Immature natural killer cell (primary cell): ENCODE measurements around the gene SFMBT2. TPM values are rescaled to one million over a fixed set of nuclear protein-coding genes. Genes with fewer than 3 reads are reported as not detected.

Experiments
- DNase-seq, 3 donors: peaks; one replicate each; pipeline ENCODE4 v3.0.0; 2022; ENCODE audit warnings: mixed read lengths in 1 of 3
- H3K27ac Mint-ChIP-seq, 6 donors: one replicate each; pipeline ENCODE4 v1.8.0; 2020; ENCODE audit warnings: mixed read lengths in 6 of 6, mild to moderate bottlenecking in 5 of 6, inconsistent platforms in 4 of 6, moderate library complexity in 3 of 6
- H3K27me3 Mint-ChIP-seq, 3 donors: one replicate each; pipeline ENCODE4 v1.8.0; 2020 to 2021; ENCODE audit warnings: low read depth in 3 of 3, mild to moderate bottlenecking in 3 of 3, mixed read lengths in 3 of 3, moderate library complexity in 3 of 3, inconsistent platforms in 1 of 3
- H3K36me3 Mint-ChIP-seq, 3 donors: one replicate each; pipeline ENCODE4 v1.8.0; 2020; ENCODE audit warnings: mixed read lengths in 3 of 3, inconsistent platforms in 2 of 3, mild to moderate bottlenecking in 2 of 3
- H3K4me1 Mint-ChIP-seq, 2 donors: one replicate each; pipeline ENCODE4 v1.8.0; 2020; ENCODE audit warnings: inconsistent platforms in 2 of 2, mild to moderate bottlenecking in 2 of 2, mixed read lengths in 2 of 2, moderate library complexity in 1 of 2
- H3K4me3 Mint-ChIP-seq, 5 donors: one replicate each; pipeline ENCODE4 v1.8.0; 2020; ENCODE audit warnings: mild to moderate bottlenecking in 5 of 5, mixed read lengths in 5 of 5, inconsistent platforms in 3 of 5, moderate library complexity in 3 of 5
- H3K9me3 Mint-ChIP-seq, 6 donors: one replicate each; pipeline ENCODE4 v1.8.0; 2020; ENCODE audit warnings: mild to moderate bottlenecking in 6 of 6, mixed read lengths in 6 of 6, inconsistent platforms in 4 of 6, moderate library complexity in 3 of 6
- polyA plus RNA-seq, 3 donors: library from polyadenylated mRNA; unstranded; fragments of 300-500 nt; fragmentation: Illumina TruSeq; gene quantifications; one replicate each; pipeline ENCODE4 v1.2.3, GENCODE V29; 2021

SFMBT2 gene
- polyA plus RNA-seq, 3 donors from 2014 or later, result 1.5 to 9.8 (median 3.1) TPM

DNA sequence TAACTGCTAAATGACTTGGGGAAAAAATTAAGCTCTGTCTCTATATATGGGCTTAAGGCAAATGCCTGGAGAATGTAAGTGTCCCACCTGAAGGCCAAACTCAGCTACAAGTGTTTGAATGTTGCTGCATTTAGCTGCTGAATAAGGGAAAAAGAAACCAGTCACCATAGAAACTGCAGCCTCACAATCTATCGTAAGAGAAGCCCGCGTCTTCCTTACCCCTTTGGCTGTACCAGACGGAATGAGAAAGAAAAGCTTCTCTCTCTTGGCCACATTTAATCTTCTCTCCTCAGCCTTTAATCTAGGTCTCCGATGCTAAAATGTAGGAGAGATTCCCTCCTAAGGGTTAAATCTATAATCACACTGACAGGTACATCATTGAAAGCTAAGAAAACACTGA lies 147.2 kb downstream of the SFMBT2 start:
- Mint-ChIP-seq H3K4me1 (peaks cover 47 to 65% of the 10 kb centered on the region in 2 donors), H3K27me3 (peaks cover 6 to 11% (median 6%) of the 10 kb centered on the region in 3 donors)

DNA sequence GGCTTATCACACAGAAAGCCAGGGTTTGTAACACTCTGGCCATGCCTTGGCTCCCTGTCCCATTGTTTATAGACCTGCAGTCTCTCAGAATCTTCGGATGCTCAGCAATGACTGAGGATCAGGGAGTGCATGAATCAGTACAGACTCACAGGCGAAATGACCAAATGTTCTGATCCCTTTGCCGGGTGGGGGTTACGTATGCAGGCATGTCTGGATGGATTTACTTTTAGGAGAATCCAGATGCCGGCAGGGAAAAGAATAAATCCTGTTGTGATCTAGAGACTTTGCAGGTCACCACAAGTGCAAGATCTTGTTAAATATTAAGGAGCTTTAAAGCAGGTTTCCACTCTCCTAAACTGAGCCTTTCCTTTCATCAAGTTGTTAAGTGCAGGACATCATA lies 149.5 kb downstream of the SFMBT2 start:
- peaks cover 51 to 61% of the 10 kb centered on the region in 2 donors for H3K4me1 Mint-ChIP-seq
- peaks cover 3 to 11% (median 9%) of the 10 kb centered on the region in 3 donors for H3K27me3 Mint-ChIP-seq
- no peak overlapping the region for H3K4me3 Mint-ChIP-seq
- DNase-seq, result no peak
- peak overlapping the region in 2 of 6 donors; percentile 8 to 85 for H3K27ac Mint-ChIP-seq
- H3K9me3 Mint-ChIP-seq, result no peaks in the 10 kb centered on the region
- peaks cover 3 to 16% (median 9%) of the 10 kb centered on the region in 3 donors for H3K36me3 Mint-ChIP-seq

More for the DNA sequence above, 147.2 kb downstream of the SFMBT2 start:
- Mint-ChIP-seq H3K4me3 (no peak overlapping the region), H3K9me3 (no peaks in the 10 kb centered on the region), H3K27ac (peak overlapping the region in 1 of 6 donors; percentile 17), H3K36me3 (peaks cover 3 to 19% (median 3%) of the 10 kb centered on the region in 3 donors)
- DNase-seq, result no peak

DNA sequence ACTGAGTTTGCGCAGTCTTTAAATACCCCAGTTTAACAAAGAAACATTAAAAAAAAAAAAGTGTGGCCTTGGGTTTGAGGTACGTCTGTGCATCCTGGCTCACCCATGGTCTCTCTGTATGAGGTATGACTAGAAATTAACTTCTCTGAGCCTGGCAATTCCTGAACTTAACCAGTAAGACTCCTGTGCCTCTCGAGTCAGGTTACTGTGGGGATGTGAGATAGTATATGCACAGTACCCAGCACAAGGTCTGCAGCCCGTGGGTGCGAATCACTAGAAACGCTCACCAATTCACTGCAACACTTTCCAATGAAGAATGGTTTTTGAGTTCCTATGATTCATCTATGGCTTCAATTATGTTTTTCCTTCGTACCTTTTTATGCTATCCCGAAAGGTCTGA lies 149.9 kb downstream of the SFMBT2 start:
- peak overlapping the region in 4 of 6 donors; percentile 22 to 85 (median 76) for H3K27ac Mint-ChIP-seq
- peak overlapping the region in 2 of 5 donors; percentile 38 to 71 for H3K4me3 Mint-ChIP-seq
- H3K36me3 Mint-ChIP-seq, result peaks cover 3 to 15% (median 12%) of the 10 kb centered on the region in 3 donors
- peaks cover 3 to 11% (median 9%) of the 10 kb centered on the region in 3 donors for H3K27me3 Mint-ChIP-seq
- H3K9me3 Mint-ChIP-seq, result no peaks in the 10 kb centered on the region
- DNase-seq, result no peak
- H3K4me1 Mint-ChIP-seq, result peaks cover 55 to 64% of the 10 kb centered on the region in 2 donors

DNA sequence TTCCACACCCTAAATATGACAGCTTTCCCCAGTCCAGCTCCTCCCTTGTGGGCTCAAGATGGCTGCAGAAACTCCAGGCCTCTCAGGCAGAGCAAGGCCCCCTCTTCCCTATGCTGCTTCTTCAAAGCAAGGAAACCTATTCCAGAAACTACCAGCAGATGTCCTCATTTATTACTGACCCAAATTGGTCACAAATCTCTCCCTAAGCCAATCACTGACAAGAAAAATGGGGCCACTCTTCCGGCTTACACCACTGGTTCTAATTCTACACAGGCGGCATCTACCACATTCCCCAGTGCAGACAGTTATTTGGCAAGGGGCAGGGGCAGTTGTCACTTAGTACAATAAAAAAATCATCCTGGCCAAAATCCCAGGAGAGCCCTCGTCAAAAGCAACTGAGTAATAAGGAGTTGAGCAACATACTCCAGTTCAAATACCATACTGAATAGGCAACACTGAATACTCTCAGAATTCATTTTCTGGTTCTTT lies 150.4 kb downstream of the SFMBT2 start:
- peaks cover 59 to 69% of the 10 kb centered on the region in 2 donors for H3K4me1 Mint-ChIP-seq
- peak overlapping the region; percentile 38 to 81 (median 71) for H3K4me3 Mint-ChIP-seq
- peak; percentile 65 to 67 (median 67) for DNase-seq
- peaks cover 3 to 9% (median 9%) of the 10 kb centered on the region in 3 donors for H3K27me3 Mint-ChIP-seq
- peak overlapping the region; percentile 85 to 96 (median 92) for H3K27ac Mint-ChIP-seq
- no peaks in the 10 kb centered on the region for H3K9me3 Mint-ChIP-seq
- peaks cover 3 to 15% (median 12%) of the 10 kb centered on the region in 3 donors for H3K36me3 Mint-ChIP-seq

DNA sequence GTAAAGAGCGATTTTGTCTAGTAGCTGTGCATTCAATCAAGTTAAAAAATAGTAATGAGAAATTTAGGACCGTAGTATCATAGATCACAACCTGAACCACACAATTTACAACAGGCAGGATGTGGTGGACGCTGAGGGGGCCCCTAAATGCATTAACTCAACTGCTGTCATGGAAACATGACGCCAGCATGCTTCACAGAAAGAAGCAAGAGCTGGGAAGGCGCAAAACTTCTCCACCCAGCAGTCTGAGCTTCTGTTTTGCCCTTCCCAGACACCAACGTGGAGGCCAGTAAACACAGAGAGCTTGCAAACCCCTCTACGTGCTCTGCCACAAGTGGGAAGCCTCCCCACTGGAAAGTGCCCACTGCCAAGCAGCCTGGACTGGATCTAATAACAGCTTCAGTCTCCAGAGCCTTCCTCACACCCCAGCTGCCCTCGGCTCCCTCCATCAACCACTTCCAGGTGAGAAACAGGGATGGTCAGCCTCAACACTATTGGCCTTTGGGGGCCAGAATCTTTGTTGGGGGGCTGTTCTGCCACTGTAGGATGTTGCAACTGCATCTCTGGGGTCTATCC lies 151.8 kb downstream of the SFMBT2 start:
- Mint-ChIP-seq H3K9me3 (no peaks in the 10 kb centered on the region), H3K4me1 (peaks cover 72 to 83% of the 10 kb centered on the region in 2 donors)

DNA sequence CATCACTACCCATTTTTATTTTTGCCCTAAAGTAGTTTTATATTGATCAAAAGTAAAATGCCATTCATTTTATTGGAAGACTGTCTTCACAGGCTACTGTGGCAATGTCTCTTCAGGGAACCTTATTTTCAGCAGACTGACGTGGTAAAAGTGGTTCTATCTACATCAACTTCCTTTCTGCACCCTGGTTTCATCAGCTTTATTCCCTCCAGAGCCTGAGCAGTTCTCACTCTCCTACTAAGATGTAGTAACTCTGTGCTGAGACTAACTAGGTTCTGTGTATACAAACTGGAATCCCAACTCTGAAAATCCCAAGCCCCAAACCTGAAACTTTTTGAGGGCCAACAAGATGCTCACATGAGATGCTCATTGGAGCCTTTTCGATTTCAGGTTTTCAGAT lies 155.3 kb downstream of the SFMBT2 start:
- H3K4me1 Mint-ChIP-seq, result peaks cover 84 to 93% of the 10 kb centered on the region in 2 donors
- peaks cover 7 to 16% (median 9%) of the 10 kb centered on the region in 3 donors for H3K27me3 Mint-ChIP-seq
- peak overlapping the region in 4 of 5 donors; percentile 5 to 64 (median 26) for H3K4me3 Mint-ChIP-seq
- peaks cover 0 to 20% (median 19%) of the 10 kb centered on the region in 3 donors for H3K36me3 Mint-ChIP-seq
- no peak for DNase-seq
- H3K27ac Mint-ChIP-seq, result peak overlapping the region; percentile 36 to 83 (median 62)
- H3K9me3 Mint-ChIP-seq, result no peaks in the 10 kb centered on the region

More for the DNA sequence above, 151.8 kb downstream of the SFMBT2 start:
- Mint-ChIP-seq H3K4me3 (peak overlapping the region; percentile 67 to 81 (median 80)), H3K36me3 (peaks cover 3 to 17% (median 14%) of the 10 kb centered on the region in 3 donors), H3K27me3 (peaks cover 7 to 11% (median 9%) of the 10 kb centered on the region in 3 donors), H3K27ac (peak overlapping the region; percentile 85 to 96 (median 92))
- DNase-seq, result peak; percentile 85 to 86 (median 86)

DNA sequence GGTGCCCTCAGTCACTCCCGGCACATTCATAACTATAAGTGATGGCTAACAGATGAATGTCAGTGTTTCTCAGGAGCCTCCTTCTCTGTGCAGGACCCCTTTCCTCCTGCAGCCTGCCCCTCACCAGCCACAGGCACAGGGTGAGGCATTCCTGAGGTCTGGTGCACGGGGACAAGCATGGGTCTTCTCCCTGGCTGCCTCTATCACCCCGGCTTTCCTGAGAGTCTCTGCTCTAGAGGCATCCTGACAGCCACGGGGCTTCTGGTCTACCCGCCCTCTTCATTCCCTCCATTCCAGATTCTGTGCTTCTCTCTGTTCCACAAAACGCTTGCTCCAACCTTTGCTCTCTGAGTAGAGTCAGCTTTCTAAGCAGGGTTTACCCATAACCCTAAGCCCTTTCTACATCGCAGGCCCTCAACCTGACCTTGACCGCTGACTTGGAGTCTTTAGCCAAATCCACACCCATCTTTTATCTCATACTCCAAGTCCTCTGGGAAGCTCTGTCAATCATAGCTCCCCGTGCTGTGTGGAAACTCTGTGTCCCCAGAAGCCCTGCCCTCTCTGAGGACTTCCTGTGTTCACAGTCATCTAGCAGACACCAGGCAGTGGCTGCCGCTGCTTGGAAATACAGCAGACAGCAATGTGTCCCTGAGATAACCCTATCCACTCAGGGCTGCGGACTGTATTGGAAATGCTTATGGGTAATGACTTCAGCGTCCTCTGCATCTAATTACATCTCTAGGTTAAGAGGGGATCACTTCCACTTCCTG lies 159.0 kb downstream of the SFMBT2 start:
- DNase-seq, result peak in 1 of 3 donors; percentile 25
- H3K27me3 Mint-ChIP-seq, result peaks cover 2 to 11% (median 3%) of the 10 kb centered on the region in 3 donors
- H3K4me1 Mint-ChIP-seq, result peaks cover 52 to 72% of the 10 kb centered on the region in 2 donors
- H3K27ac Mint-ChIP-seq, result peak overlapping the region in 4 of 6 donors; percentile 12 to 84 (median 72)
- peak overlapping the region in 4 of 5 donors; percentile 13 to 64 (median 32) for H3K4me3 Mint-ChIP-seq
- peaks cover 14 to 36% (median 26%) of the 10 kb centered on the region in 3 donors for H3K36me3 Mint-ChIP-seq
- H3K9me3 Mint-ChIP-seq, result no peaks in the 10 kb centered on the region

DNA sequence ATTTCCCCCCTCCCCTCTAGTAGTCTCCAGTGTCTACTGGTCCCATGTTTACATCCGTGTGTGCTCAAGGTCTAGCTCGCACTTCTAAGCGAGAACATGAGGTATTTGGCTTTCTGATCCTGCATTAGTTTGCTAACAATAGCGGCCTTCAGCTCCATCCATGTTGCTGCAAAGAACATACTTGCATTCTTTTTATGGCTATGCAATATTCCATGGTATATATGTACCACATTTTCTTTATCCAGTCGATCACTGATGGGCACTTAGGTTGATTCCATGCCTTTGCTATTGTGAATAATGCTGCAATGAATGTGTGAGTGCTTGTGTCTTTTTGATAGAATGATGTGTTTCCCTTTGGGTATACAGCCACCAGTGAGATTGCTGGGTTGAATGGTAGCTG lies 160.6 kb downstream of the SFMBT2 start:
- Mint-ChIP-seq H3K4me3 (no peak overlapping the region), H3K9me3 (no peaks in the 10 kb centered on the region), H3K36me3 (peaks cover 23 to 43% (median 32%) of the 10 kb centered on the region in 3 donors), H3K27me3 (peaks cover 2 to 11% (median 3%) of the 10 kb centered on the region in 3 donors), H3K4me1 (peaks cover 41 to 67% of the 10 kb centered on the region in 2 donors), H3K27ac (no peak overlapping the region)
- no peak for DNase-seq

DNA sequence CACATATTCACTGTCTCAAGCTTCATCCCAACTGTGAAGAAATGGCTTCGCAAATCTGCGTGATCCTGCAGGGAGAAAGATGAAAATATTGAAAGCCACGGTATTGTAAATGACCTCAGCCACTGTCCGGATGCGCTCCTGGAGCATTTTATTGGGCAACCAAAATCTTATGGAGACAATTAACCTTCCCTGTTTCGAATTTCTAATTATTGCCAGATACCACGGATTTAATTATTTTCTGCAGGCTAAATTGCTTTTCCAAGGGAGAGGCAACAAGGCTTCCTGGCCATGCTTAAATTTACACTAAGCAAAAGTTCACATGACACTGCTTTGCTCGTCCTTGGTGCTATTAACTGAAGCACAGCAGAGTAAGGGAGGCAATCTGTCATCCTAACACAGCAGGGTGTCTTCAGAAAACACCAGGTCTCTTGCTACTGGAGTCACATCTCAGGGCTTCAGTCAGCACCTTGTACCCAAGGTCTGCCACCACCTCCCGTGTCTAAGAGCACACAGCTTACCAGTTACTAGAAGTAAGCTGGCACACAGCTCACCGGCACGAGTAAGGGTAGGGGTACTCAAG lies 162.2 kb downstream of the SFMBT2 start:
- H3K4me1 Mint-ChIP-seq, result peaks cover 42 to 67% of the 10 kb centered on the region in 2 donors
- peaks cover 24 to 37% (median 27%) of the 10 kb centered on the region in 3 donors for H3K36me3 Mint-ChIP-seq
- no peak overlapping the region for H3K4me3 Mint-ChIP-seq
- no peak for DNase-seq
- H3K9me3 Mint-ChIP-seq, result no peaks in the 10 kb centered on the region
- H3K27ac Mint-ChIP-seq, result no peak overlapping the region
- peaks cover 0 to 11% (median 2%) of the 10 kb centered on the region in 3 donors for H3K27me3 Mint-ChIP-seq

DNA sequence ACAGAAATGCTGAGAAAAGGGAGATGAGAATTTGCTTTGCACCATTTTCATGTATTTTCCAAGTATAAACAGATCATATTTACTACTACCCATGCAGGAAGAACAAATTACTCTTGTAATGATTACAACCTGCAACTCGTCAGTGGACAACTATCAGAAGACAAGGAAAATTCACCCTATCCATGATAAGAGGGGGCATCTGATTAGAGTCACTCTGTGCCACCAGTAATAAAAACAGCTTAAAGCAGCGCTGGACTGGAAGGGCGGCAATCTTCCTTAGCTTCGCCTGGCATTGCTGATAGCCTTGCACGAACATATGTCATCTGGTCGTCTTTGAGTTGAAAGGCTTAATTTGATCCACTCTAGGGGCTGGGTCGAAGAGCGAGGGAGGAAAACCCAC lies 162.7 kb downstream of the SFMBT2 start:
- Mint-ChIP-seq H3K4me1 (peaks cover 42 to 67% of the 10 kb centered on the region in 2 donors), H3K36me3 (peaks cover 24 to 35% (median 27%) of the 10 kb centered on the region in 3 donors), H3K4me3 (no peak overlapping the region), H3K27ac (no peak overlapping the region), H3K27me3 (peaks cover 0 to 15% (median 2%) of the 10 kb centered on the region in 3 donors), H3K9me3 (no peaks in the 10 kb centered on the region)
- no peak for DNase-seq

DNA sequence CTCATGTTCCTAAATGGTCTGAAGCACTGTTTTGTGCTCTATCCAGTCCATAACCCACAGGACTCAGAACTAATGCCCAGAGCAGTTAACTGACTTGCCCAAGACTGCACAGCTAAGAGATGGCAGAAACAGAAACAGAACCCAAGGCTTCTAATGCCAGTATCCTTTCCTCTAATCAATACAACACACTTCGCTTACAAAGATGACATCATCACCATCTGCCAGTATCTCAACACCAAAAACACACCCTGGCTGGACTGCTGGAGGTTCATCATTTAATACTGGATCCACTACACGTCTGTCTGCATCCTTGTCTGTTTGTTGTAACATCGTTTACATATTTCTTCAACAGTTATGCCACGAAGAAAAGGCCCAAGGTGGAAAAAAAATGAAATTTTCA lies 165.3 kb downstream of the SFMBT2 start:
- H3K4me3 Mint-ChIP-seq, result peak overlapping the region in 1 of 5 donors; percentile 33
- H3K27me3 Mint-ChIP-seq, result peaks cover 0 to 16% (median 6%) of the 10 kb centered on the region in 3 donors
- H3K9me3 Mint-ChIP-seq, result no peaks in the 10 kb centered on the region
- H3K27ac Mint-ChIP-seq, result peak overlapping the region in 3 of 6 donors; percentile 70 to 97 (median 92)
- H3K36me3 Mint-ChIP-seq, result peaks cover 24 to 37% (median 32%) of the 10 kb centered on the region in 3 donors
- DNase-seq, result no peak
- peaks cover 47 to 65% of the 10 kb centered on the region in 2 donors for H3K4me1 Mint-ChIP-seq

DNA sequence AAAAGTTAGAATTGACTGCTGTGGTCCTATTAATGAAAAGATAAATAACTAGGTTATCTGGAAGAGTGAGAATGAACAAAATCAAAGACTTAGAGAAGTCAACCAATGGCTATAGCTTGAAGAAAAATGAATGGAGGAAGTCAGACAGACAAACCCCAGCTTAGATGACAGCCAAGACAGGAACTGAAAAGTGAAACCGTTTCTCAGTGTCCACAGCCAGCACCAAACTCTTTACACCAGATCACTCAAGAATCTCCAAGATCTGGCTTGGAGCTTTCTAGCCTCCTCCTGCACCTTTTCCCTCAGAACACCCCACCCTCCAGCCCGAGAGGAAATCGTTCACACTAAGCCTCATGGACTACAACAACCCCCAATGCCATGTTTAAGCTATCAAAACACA lies 167.0 kb downstream of the SFMBT2 start:
- peaks cover 4 to 16% (median 5%) of the 10 kb centered on the region in 3 donors for H3K27me3 Mint-ChIP-seq
- peaks cover 19 to 33% (median 32%) of the 10 kb centered on the region in 3 donors for H3K36me3 Mint-ChIP-seq
- H3K27ac Mint-ChIP-seq, result peak overlapping the region; percentile 90 to 97 (median 95)
- H3K4me3 Mint-ChIP-seq, result peak overlapping the region; percentile 74 to 85 (median 79)
- H3K4me1 Mint-ChIP-seq, result peaks cover 63 to 68% of the 10 kb centered on the region in 2 donors
- H3K9me3 Mint-ChIP-seq, result no peaks in the 10 kb centered on the region
- peak; percentile 62 to 70 (median 65) for DNase-seq

DNA sequence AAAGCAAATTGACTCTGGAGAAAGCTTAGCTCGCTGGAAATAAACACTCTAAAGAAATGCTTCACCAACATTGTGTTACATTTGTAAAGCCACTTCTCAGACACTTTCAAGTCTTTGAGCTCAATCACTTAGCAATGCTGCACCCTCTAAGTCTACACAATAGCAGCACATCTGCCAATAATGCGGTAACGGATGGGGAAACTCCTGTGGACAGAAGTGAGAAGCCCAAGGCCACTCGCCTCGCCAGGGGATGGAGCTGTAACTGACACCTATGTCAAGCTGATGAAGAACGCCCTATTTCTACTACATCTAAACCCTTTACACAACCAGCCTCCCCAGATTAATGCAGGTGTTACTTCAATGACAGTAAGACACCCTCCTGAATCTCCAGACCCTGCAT lies 167.7 kb downstream of the SFMBT2 start:
- H3K9me3 Mint-ChIP-seq, result no peaks in the 10 kb centered on the region
- H3K27me3 Mint-ChIP-seq, result peaks cover 4 to 19% (median 5%) of the 10 kb centered on the region in 3 donors
- DNase-seq, result peak; percentile 89 to 90 (median 89)
- peaks cover 70 to 76% of the 10 kb centered on the region in 2 donors for H3K4me1 Mint-ChIP-seq
- H3K4me3 Mint-ChIP-seq, result peak overlapping the region; percentile 74 to 85 (median 79)
- peaks cover 15 to 27% (median 26%) of the 10 kb centered on the region in 3 donors for H3K36me3 Mint-ChIP-seq
- H3K27ac Mint-ChIP-seq, result peak overlapping the region; percentile 90 to 97 (median 95)
